Suppressor macrophage treated with lipopolysaccharide for 1 hour (primary cell): ENCODE data around the gene ABCA4.
"Not testable (repeated sequence)": the region's sequence is repeated elsewhere in the genome, so short reads cannot be mapped to it uniquely, and the experiment has no call there.

Experiments
- DNase-seq, 3 donors: peaks; one replicate each; pipeline ENCODE4 v3.0.0-alpha.2; 2020 to 2022

ABCA4 gene

DNA sequence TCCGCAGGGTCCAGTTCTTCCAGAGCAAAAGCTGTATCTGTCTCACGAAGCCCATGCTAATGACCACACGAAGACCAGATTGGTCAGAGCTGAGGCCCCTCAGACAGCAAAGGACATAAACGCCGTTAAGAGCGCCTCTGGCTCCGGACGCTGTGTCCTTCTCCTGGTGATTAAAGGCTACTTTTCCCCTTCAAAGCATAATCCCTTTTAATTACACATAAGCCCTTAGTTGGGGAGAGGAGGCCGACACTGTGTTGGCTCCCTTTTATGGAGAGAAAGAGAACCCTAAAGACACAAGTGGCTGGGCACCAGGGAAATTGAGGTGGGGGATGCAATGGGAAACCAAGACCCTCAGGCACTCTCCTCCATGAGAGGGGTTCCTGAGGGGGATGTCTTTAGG, at the start of gene ABCA4:
TSS of gene ABCA4 (minus strand) at position 158 of the 400 bp plus-strand sequence. CDS start at position 55, 103 bp downstream.
- DNase-seq: no peak

DNA sequence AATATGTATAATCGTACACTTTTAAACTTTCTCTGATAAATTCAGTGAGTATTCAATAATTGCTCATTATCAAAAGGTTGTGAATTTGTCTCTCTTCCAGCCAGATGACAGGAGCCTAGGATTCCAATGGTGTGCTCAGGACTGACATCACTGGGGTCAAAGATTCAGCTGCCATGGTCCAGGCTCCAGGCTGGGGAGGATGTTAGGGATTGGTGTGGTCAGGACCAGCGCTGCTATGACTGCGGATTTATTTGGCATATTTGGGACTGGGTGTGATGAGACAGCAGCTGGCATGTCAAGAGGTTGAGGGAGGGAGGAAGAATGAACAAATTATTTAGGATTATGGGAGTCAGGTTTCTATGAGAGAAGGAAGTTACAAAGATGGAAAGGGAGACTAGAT, 48.2 kb upstream of the ABCA4 start:
- DNase-seq: no peak

DNA sequence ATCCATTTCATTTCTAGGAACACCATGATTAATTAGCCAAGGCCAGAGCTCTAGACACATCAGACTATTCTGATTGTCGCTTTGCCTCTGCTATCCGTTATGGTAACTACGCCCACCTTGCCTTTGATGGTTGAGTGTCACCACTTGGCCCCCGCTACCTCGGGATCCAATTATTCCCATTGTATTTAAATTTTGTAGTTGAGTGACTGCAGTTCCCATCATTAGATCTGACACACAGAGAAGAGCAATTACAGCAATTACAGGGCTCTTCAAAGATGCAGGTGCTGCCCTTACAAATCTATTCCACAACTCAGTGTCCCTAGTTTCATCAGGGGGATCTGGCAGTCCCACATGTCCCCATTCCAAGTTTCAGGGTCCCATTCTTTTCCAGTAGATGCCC, 44.9 kb upstream of the ABCA4 start:
- DNase-seq: no peak

DNA sequence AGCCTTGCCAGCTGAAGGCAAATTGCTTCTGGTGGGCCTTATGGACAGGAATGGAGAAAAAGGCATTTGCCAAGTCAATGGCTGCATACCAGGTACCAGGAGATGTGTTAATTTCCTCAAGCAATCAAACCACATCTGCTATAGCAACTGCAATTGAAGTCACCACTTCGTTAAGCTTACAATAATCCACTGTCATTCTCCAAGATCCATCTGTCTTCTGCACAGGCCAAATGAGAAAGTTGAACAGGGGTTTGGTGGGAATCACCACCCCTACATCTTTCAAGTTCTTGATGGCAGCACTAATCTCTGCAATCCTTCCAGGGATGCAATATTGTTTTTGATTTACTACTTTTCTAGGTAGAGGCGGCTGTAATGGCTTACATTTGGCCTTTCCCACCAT, 43.9 kb upstream of the ABCA4 start:
- DNase-seq: not testable (repeated sequence)

DNA sequence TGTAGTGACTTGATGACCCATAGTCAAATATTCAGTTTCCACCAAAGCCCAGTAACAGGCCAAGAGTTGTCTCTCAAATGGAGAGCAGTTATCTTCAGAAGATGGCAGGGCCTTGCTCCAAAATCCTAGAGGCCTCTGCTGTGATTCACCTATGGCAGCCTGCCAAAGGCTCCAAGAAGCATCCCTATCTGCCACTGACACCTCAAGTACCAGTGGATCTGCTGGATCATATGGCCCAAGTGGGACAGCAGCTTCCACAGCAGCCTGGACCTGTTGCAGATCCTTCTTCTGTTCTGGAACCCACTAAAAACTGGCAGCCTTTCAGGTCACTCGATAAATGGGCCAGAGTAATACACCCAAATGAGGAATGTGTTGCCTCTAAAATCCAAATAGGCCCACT, 43.2 kb upstream of the ABCA4 start:
- DNase-seq: not testable (repeated sequence)

DNA sequence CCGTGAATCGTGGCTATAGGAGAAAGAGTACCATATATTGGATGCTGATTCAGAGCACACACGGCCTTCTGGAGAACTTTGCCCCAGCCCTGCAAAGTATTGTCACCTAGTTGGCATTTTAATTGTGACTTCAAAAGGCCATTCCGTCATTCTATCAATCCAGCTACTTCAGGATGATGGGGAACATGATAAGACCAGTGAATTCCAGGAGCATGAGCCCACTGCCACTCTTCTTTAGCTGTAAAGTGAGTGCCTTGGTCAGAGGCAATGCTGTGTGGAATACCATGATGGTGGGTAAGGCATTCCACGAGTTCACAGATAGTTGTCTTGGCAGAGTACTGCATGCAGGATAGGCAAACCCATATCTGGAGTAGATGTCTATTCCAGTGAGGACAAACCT, 42.3 kb upstream of the ABCA4 start:
- DNase-seq: not testable (repeated sequence)

DNA sequence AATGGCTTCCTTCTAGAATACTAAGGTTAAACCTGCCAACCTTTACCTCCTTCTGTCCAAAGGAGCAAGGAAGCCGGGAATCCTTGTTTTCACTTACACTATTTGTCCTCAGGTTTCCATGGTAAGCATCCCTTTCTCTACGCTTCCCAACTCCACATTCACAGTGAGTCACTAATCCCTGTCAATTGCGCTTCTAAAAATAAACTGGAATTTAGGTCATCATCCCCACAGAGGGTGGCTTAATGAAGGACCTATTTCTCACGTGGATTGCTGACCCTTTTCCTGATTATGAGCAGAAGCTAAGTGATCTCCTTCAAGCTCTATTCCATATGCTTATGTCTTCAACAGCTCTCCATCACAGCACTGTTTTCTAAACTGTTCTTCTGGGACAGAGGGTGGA, 39.9 kb upstream of the ABCA4 start:
- no peak for DNase-seq

DNA sequence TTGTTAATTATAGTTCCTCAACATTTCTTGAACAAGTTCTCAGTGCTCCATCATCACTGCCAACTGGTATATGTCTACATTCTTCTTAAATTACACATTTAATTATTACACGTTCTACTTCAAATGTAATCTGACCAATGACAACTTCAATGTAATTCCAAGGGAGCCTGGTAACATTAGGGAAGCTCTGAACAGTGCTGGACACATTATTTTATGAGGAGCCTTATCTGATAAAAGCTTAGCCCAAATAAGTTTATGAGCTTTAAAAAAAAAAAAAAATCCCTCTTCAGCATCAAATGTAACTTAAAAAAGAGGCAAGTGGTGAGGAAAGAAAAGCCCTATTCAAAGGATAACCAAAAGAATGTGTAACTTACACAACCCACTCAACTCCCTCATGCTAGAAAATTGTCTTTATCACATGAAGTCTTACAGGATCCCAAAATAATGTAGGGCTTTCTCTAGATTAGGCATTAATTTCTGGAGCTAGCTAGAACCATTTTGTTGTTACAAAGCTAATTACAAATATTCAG, 35.2 kb upstream of the ABCA4 start:
- DNase-seq: no peak

DNA sequence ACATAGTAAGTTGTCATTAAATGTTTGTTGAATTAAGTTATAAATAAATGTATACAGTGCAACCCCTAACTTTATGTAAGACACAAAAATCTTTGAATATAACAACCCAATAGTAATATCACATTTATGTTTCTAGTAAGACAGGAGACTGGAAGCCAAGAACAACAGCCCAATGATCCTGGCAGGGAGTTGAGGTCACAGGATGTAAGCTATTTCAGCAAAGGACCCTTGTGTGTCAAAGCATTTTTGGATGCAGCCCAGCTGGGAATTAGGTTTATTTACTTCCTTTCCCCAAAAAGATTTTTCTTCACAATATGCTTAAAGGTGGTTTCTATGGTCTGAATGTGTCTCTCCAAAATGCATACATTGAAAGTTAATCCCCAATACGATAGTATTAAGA, 34.0 kb upstream of the ABCA4 start:
- no peak for DNase-seq

DNA sequence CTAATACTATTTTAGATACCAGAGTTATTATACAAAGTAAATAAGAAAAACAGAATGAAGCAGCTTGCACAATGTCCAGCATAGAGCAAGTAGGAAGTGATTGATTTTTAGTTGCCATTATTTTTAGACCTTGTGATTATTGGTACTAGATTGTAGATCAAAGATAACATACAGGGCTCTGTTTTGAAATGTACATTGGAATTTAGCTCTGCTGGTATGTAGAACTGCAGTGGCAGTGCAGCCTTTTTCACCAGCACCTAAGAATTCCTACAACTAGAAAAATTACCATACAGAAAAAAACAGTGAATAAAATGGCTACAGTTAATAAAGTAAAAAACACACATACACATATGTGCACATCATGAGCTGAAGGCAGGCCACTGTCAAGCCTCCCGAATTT, 32.2 kb upstream of the ABCA4 start:
- no peak for DNase-seq

DNA sequence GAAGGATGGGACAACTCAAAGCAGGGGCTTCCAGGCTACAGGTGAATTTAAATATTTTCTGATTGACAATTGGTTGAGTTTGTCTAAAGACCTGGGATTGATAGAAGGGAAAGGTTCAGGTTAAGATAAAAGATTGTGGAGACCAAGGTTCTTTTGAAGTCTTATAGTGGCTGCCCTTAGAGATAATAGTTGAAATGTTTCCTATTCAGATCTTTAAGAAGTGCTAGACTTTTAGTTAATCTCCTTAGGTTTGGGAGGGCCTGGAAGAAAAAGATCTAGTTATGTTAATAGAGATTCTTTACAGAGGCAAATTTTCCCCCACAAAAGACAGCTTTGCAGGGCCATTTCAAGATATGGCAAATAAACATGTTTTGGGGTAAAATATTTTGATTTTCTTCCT, 28.2 kb upstream of the ABCA4 start:
- DNase-seq: not testable (repeated sequence)

DNA sequence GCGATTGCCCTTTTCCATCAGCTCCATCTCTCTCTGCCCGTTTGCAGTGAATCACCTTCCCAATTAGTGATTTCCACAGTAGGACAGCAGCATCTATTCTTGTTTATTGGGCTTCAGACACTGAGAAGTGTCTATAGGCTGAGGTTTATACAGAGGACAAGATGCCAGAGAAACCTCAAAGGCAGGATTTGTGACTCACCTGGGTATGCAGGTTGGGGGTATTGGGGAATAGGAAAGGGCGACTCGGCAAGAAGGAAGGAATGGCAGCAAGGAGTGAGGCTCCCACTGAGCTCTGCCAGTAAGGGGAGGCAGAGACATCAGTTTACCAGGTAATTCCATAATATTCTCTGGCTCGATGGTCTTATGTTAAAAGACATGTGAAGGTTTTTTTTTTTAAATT, 25.3 kb upstream of the ABCA4 start:
- no peak for DNase-seq

DNA sequence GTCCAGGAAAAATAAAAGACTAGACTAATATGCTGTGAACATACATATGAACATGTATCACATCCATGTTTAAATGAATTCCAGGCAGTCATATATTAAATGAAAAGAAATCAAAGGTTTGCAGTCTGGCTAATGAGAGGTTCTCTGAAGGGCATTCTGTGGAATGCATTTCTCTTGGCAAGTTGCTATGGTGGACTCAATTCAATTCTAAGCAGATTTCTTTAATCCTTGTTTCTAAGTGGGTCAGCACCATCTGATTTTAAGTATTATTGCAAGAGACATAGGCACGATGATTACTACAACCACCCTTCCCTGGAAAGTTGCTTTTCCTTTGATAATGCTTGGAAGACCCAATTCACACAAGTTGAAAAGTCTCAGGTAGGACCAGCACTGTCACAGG, 23.9 kb upstream of the ABCA4 start:
- no peak for DNase-seq

DNA sequence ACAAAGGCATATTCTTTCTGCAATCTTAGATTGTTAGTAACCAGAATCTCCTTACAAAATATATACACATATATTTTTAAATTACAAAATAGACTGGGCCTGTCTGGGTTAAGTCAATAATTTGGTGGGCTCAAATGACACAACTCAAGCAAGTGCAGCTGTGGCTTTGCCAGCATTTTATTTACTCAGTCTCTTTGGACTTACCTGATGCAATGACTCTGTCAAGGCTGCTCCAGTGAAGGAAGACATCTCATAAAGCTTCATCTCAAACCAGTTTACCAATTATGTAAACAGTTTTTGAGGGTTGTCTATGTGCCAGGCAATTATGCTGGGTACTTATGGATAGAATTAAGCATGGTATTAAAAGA, 22.8 kb upstream of the ABCA4 start:
- DNase-seq: no peak

DNA sequence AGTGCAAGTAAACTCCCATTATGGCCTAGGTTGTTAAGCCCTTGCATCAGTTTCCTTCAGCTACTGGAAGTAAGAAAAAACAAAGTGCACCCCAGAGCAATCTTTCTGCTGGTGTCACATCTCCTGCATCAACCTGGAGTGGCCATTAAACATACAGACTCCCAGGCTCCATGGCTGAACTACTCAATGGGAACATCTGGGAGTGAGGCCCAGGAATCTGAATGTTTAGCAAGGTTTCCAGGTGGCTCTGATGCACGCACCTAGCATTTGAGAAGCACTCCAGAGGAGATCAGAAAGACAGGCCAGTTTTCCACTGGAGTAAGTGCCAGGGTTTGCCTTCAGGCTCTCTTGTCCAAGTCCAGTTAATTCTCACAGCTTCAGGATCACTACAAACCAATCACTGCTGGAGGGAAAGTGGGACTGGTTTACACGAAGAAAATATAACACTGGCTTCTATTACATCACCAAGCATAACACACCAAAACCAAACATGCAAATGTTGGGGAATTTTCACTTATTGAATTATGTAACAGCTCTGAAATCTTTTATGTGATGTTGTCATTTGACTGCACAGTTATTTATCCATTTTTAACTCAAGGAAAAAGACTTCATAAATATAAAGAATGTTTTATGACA, 22.3 kb upstream of the ABCA4 start:
- DNase-seq: peak in 1 of 3 donors; percentile 18

DNA sequence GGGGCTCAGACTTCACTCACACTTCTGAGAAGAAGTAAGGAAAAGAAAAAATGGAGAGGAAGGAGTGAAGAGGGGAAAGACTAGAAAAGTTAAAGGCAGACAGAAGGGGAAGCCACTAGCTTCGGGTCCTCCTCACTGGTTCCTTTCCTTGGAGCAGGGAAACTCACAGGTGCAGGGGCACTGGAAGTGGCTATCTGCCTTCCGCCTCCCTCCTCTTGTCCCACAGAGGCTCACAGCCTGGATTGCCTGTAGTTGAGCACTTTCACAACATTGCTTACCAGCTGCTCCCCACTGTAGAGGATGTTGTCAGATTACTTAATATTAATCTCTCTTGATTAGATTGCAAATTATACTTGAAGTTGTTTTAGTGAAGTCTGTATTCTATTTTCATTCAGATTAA, 21.6 kb upstream of the ABCA4 start:
- DNase-seq: no peak

DNA sequence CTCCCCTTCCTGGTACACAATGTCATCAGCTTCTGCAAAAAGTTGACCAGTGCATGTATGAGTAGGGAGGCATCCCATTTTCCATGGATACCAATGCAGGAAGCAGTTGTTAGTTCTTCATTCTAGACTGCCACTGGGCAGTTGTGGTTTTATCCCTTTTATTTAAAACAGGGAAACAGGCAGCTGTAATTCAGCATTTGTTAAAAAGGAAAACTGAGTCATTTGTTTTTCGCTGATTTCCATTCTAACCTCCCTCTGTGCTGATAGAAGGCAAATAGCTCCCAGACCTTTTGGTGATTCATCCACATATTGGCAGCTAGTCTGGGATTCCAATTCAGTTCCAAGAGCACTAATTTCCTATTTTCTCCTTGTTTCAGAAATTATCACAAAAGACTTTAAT, 21.1 kb upstream of the ABCA4 start:
- DNase-seq: peak in 1 of 3 donors; percentile 4

DNA sequence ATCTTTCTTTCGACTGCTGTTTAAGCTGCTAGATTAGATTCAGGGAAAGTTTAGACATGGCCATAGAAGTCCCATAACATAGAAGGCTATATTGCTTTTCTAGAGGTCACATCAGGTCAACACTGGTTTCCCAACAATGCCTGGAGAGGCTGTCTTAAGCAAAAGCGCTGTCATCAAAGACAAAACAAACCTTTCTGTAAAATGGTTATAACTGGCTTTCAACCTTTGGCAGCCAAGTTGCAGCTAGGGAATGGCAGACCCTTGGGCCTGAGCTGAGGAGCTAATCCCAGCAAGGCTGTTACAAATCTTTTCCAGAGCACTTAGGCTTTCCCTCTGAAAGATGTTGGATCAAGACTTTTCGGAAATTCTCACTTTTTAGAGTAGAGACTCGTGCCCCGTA, 11.2 kb upstream of the ABCA4 start:
- DNase-seq: no peak

DNA sequence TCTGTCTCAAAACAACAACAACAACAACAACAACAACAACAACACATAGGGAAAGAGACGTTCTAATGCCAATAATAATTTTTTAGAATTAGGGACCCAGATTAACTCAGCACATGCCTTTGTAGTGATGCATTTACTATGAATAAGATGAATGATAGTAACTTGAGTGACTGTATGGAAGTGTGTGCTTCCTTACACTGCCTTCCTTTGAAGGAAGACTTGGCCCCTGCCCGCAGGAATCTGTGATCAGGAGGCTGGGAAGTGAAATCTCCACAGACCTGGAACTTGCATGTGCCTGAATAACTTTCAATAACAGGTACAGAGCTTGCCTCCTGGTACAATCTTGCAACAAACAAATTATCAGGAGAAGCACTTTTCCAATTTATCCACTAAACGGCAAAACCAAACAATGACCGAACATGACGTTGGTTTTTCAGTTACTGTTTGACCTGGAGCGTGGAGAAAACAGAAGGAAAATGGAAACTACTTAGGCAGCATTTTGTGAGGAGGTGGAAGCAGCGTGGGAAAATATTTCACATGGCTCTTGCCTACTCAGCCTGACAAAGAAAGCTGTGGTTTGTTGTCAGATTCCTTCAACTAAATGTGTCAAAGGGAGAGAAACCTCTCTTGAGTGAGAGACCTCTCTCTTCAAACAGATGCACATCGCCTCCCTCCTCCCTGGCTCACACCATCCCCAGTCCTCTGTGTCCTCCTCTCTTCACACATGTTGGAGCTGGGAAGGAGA, 10.1 kb upstream of the ABCA4 start:
- no peak for DNase-seq

DNA sequence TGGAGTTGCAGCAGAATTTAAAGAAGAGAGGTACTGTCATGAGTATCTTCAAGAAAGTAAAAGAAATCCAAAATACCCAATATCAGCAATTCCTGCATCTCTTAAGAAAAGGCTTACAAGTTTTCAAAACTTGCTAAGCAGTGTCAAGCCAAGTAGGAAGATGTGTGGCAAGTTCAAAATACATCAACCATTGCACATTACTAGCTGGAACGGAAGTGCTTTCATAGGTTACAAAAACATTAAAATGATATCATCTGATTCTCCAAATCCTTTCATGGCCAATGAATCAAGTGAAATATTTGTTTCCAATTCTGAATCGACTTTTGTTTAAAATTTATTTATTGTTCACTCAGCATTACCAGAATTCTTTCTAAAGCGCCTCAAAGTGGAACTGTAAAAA, 5.7 kb upstream of the ABCA4 start:
- no peak for DNase-seq

DNA sequence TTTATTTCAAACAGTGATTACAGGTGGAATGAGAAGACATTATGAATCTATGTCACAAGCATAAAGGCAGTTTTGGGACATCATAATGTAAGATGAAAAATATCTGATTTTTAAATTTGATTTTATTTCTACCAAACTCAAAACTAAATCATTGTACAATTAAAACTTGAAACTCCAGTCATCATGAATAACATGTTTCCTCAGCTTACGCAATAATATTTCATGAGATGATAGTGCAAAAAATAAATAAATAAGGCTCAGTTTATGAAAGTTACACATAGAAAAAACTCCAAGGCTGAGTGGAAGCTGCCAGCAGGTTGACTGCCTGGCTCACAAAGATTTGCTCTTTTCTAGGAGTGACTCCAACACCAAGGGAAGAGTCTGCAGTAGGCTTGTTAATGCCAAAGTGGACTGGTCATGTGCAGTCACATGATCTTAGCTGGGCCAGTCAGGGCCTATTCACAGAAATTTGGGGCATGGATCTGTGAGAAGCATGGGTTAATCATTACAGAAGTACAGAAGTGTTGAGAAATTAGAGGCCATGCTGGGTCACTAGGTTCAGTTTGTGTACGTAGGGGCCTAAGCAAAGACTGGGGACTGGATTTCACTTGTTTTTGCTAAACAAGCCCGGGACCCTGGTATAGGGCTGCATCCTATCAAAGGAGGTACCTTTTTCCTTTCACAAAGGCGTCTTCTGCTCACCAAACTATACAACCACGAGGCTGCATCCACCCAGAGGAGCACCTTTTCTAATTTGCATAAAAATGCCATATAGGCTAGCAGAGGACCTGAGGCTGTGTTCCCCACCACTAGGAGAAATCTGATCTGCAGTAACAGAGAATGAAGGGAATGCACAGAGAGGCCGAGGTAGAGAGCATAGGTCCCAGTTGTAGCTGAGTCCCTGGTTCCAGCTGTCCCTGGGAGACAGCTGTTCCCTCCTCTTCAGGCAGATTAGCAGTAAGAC, 4.9 kb upstream of the ABCA4 start:
- peak in 2 of 3 donors; percentile 25 to 26 for DNase-seq

DNA sequence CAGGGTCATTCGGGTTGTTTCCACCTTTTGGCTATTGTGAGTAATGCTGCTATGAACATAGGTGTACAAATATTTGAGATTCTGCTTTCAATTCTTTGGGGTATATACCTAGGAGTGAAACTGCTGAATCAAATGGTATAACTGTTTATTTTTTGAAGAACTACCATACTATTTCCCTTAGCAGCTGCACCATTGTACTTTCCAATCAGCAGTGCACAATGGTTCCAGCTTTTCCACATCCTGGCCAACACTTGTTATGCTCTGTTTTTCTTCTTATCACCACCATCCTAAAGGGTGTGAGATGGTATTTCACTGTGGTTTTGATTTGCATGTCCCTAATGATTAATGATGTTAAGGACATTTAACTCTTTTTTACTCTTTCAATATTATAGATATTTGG, 3.6 kb upstream of the ABCA4 start:
- DNase-seq: no peak

DNA sequence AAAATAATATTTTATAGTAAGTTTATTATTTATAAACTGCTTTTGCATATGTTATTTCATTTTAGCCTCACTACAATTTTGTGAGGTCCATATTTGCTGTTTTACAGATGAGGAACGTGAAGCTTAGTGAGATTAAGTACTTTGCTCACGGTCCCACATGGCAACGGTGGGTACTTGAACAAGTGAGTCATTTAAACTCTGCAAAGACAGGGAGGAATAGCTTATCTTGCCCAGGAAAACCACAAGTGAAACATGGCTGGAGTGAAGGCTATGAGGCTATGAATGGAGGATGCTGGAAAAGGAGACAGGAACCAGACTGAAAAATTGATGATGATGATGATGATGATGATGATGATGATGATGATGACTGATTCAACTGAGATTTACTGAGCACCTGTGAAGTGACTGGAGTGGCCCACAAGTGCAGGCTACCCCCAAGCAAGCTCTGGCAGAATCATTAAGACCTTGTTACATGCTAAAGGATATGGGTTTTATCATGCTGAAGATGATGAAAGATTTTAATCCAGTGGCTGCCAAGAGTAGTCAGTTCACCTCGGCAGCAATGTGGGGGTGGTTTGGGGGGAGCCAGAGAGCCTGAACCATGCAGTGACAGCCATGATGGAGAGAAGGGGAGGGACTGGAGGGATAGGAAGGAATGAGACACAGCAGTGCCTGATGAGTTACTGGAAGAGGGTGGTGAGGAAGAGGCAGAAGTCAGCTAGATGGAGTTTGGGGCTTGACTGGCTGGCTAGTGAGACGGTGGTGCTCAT, 1.4 kb upstream of the ABCA4 start:
- no peak for DNase-seq
